Transverse colon (tissue), 3 donors: ENCODE data around the gene PKD2L2.
A peak's percentile ranks its signal among the peaks of the same experiment; 100 is the strongest.

Experiments
- CTCF ChIP-seq, 5 experiments: fragments of 200-600 bp in 3 of 5; fragments of 450-650 bp in 2 of 5; sonication (generic) in 3 of 5; IDR thresholded peaks; 1 replicate in 2 of 5; 2 replicates in 3 of 5; pipeline ENCODE4 v1.5.1; 2016 to 2017; ENCODE audit warnings: antibody characterized with exemption in 5 of 5, inconsistent platforms in 3 of 5, mild to moderate bottlenecking in 2 of 5, moderate library complexity in 1 of 5
- EP300 ChIP-seq: sonication (generic); formaldehyde crosslinking; IDR thresholded peaks from one replicate; pipeline ENCODE4 v1.6.1; 2017; ENCODE audit warnings: antibody characterized with exemption, low read depth
- POLR2A ChIP-seq: fragments of 450-650 bp; IDR thresholded peaks from one replicate; pipeline ENCODE4 v1.6.1; 2016; ENCODE audit warnings: antibody characterized with exemption, mild to moderate bottlenecking, moderate library complexity

DNA sequence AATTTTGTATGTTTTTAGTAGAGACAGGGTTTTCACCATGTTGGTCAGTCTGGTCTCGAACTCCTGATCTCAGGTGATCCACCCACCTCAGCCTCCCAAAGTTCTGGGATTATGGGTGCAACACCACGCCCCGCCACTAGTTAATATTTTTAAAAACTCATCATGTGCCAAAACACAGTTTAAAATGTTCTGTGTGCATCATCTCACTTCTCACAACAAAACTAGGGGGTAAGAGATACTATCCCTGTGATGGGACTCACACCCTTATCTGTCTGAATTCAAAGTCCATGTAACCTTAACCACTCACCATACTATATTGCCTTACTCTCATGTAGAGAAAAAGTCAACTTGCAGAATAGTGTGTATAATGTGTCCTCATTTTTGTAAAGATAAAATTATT is 2.6 kb downstream of the PKD2L2 start:
- no peak for TF ChIP-seq POLR2A
- peak in 2 of 5 experiments; percentile 12 to 14 for TF ChIP-seq CTCF (IDR thresholded peaks at IDR 0.05)
- no peak for TF ChIP-seq EP300
